Measurements from ENCODE around the gene FBXO44. TPM values are rescaled to one million over a fixed set of nuclear protein-coding genes. Genes with fewer than 3 reads are reported as not detected.

FBXO44 gene
- total RNA-seq, 1 experiment from 2014 or later: 60.9 TPM

GRCh38 chr1:11711490-11711889, 56.8 kb downstream of the FBXO44 start (continued):
- no peak for TF ChIP-seq ATF3 (IDR thresholded peaks at IDR 0.05)
- no peak for TF ChIP-seq YY1 (IDR thresholded peaks at IDR 0.05; ENCODE audit: extremely low read depth, insufficient replicate concordance, low read depth, low read length)

- no peak overlapping the region for H3K4me3 ChIP-seq (replicated peaks in 1 of 2; ENCODE audit: low read depth in 1 of 2, low read length in 2 of 2)
- ChIA-PET RAD21 (ENCODE audit: low non-redundant PET in 1 of 2, low total read pairs in 2 of 2, uncharacterized antibody in 2 of 2, unreplicated experiment in 2 of 2) (no interaction called here), CTCF (interaction anchor here (1.0 kb wide), 1 partner anchor 63 kb away, joined by 3 read pairs; no protein-coding TSS in a partner anchor), POLR2A (no interaction called here)
- H3K4me2 ChIP-seq (ENCODE audit: low read length): no peak overlapping the region
- BruUV-seq (replicated peaks): no TSS peak
- ATAC-seq: no peak
- no peaks in the 10 kb centered on the region for H3K9me2 ChIP-seq (ENCODE audit: insufficient read depth)
- intact Hi-C loops (cut with micrococcal nuclease): no loop called here
- no peak for DNase-seq (ENCODE audit: low read depth, low spot score)
- no peaks in the 10 kb centered on the region for H3K36me3 ChIP-seq (ENCODE audit: control insufficient read depth in 1 of 2, insufficient read depth in 2 of 2, low read length in 2 of 2)
- H3K27ac ChIP-seq (ENCODE audit: low read depth, low read length): no peak overlapping the region
- no peak for TF ChIP-seq ZNF274 (IDR thresholded peaks at IDR 0.05; ENCODE audit: low read depth, low read length)
- no peak for TF ChIP-seq JUND (IDR thresholded peaks at IDR 0.05)
- TF ChIP-seq SIN3A (IDR thresholded peaks at IDR 0.05; ENCODE audit: low read depth): no peak
- TF ChIP-seq ZBTB33 (IDR thresholded peaks at IDR 0.05; ENCODE audit: extremely low read depth, insufficient replicate concordance, low read length): no peak
- TF ChIP-seq TCF7L2 (IDR thresholded peaks at IDR 0.05; ENCODE audit: borderline replicate concordance, extremely low read depth, insufficient read depth, insufficient read length): no peak
- TF ChIP-seq SP1 (IDR thresholded peaks at IDR 0.05; ENCODE audit: low read depth): no peak
- no peak for TF ChIP-seq YY1 (IDR thresholded peaks at IDR 0.05; ENCODE audit: extremely low read depth, insufficient replicate concordance, low read depth, low read length)
- no peak for TF ChIP-seq CBX3 (IDR thresholded peaks at IDR 0.05; ENCODE audit: low read depth)
- TF ChIP-seq POLR2A (IDR thresholded peaks at IDR 0.05; ENCODE audit: borderline replicate concordance, extremely low read depth, insufficient read depth, insufficient read length): no peak
- TF ChIP-seq RAD21 (IDR thresholded peaks at IDR 0.05; ENCODE audit: low read depth): no peak
- no peak for TF ChIP-seq CTCF (IDR thresholded peaks at IDR 0.05 in 2 of 3, conservative IDR thresholded peaks at IDR 0.05 in 1 of 3; ENCODE audit: borderline replicate concordance in 1 of 3, insufficient read depth in 1 of 3, low read depth in 2 of 3, low read length in 2 of 3)
- no peak for TF ChIP-seq ELF1 (IDR thresholded peaks at IDR 0.05; ENCODE audit: borderline replicate concordance, low read depth)
- TF ChIP-seq ZFX (IDR thresholded peaks at IDR 0.05): no peak
- no peak for TF ChIP-seq EGR1 (IDR thresholded peaks at IDR 0.05; ENCODE audit: low read depth)
- no peak overlapping the region for H2AFZ ChIP-seq (ENCODE audit: low read depth, low read length, poor library complexity, severe bottlenecking)
- H4K20me1 ChIP-seq (ENCODE audit: insufficient read depth): no peaks in the 10 kb centered on the region
- H3K9ac ChIP-seq (ENCODE audit: low read length): no peak overlapping the region
- H3K4me1 ChIP-seq (ENCODE audit: control insufficient read depth in 1 of 2, insufficient read depth in 2 of 2, low read length in 2 of 2): peaks cover 13 to 23% of the 10 kb centered on the region in 2 experiments
- no peaks in the 10 kb centered on the region for H3K27me3 ChIP-seq (ENCODE audit: insufficient read depth, low read length)
- H3K9me3 ChIP-seq (ENCODE audit: control insufficient read depth in 1 of 2, insufficient read depth in 1 of 2, low read depth in 1 of 2, low read length in 2 of 2): no peaks in the 10 kb centered on the region
- H3K79me2 ChIP-seq (ENCODE audit: insufficient read depth, low read length): no peaks in the 10 kb centered on the region
Measured at GRCh38 chr1:11712285-11712684, 57.6 kb downstream of the FBXO44 start.
